Renal cortex interstitium (tissue), 11 donors: Measurements from ENCODE around the gene ROBO1. TPM values are rescaled to one million over a fixed set of nuclear protein-coding genes. Genes with fewer than 3 reads are reported as not detected.

Experiments
- DNase-seq, 11 donors: peaks; one replicate each; pipeline ENCODE4 v3.0.0-alpha.2; 2013; ENCODE audit warnings: low read depth in 9 of 11, low spot score in 4 of 11; ENCODE audit errors: extremely low read depth in 1 of 11
- polyA plus RNA-seq, 3 donors: library from polyadenylated mRNA; unstranded; fragments of 120-200 nt; gene quantifications; one replicate each; pipeline ENCODE4 v1.2.1, GENCODE V29; 2013; ENCODE audit not compliant: insufficient read length in 3 of 3

The ROBO1 gene
- polyA plus RNA-seq, 3 donors: 106 to 124 (median 118) TPM

DNA sequence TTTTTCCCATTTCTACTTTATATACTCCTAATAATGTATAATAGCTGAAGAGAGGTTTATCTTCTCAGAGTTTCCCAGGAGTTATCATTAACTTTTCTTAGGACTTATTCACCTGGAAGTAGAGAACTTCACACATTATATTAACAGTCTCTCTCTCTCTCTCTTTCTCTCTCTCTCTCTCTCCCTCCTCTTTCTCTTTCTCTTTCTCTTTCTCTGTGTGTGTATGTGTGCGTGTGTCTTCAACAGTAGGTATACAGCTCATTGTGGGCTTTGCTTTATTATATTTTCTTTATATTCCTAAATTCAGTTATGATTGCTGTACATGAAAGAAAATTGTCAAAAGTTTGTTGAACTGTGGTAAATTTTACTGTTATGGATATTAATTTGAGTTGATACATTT, 353.8 kb downstream of the ROBO1 start:
- DNase-seq: no peak

DNA sequence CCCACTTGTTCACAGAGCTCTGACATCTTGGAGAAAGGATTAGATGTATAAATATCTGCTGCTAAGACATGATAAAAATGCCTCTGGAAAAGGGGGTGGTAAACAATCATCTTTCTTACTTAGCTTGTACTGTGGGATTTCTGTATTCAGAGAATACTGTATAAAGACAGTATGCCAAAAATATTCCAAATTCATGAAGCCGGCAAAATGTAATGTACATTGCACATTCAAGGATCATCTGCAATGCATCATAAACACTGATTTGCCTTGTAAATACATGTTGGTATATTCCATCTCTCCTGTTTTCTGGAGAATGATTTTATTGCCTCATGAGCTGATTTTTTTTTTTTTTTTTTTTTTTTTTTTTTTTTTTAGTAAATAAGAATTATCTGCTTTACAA, 355.3 kb downstream of the ROBO1 start:
- no peak for DNase-seq

DNA sequence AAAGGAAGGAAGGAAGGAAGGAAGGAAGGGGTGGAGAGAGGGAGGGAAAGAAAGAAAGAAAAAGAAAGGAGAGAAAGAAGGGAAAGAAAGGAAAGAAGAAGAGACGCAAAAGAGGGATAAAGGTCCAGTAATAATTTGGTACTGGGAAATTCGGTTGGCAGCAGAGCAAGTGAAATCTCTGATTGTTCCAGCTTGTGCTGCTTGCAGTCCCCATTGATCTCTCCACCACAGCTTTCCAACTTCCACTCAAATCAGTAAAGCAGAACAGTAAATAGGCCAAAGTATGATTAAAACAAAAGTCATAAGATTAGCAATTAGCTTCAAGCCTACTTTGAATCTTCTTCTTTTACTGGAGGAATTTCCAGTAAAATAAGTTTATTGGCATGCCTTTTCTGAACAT, 357.2 kb downstream of the ROBO1 start:
- DNase-seq: no peak

DNA sequence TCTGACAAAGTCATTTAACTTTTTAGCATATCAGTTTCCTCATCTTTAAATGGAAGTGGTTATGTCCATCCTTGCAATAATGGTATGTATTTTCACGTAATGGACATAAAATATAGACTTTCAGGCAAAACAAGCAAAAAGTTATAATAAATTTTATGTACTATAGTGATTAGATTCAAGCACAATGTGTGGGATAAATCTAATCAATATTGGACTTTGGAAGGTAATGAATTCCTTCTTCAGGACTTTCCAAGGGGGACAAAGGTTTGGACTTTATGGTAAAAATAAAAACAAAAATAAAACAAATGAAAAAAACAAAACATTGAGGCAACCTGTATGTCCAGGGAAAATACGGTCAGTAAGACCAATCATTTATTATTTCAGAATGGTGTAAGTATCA, 357.7 kb downstream of the ROBO1 start:
- no peak for DNase-seq

DNA sequence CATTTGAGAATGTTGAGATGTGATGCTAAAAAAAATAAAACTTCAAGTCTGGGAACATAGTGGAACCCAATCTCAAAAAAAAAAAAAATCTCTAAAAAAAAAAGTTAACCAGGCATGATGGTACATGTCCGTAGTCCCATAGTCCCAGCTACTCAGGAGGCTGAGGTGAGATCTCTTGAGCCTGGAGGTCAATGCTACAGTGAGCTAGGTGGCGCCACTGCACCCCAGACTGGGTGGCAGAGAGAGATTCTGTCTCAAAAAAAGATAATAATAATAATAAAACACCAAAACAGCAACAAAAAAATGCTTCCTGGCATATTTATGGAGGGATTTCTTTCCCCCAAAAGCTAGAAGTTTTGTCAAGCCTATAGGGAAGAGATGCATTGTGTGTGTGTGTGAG, 361.6 kb downstream of the ROBO1 start:
- no peak for DNase-seq

DNA sequence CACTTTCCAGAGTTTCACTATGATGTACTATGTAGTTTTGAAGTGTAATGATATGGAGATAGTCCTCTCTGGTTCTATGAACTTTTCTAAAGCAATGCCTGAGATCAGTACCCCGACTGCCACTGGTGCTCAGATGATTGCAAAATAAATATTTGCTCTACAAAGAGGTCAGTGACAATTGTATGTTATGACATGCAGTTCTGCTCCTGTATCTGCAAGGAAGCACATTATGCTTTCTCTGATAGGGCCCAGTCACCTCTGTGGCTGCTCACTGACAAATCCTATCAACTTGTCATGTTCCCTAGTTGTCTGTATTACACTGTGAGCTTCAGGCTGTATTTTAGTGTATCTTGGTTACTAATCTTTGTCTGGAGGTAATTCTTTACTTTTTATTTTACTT, 362.6 kb downstream of the ROBO1 start:
- no peak for DNase-seq

DNA sequence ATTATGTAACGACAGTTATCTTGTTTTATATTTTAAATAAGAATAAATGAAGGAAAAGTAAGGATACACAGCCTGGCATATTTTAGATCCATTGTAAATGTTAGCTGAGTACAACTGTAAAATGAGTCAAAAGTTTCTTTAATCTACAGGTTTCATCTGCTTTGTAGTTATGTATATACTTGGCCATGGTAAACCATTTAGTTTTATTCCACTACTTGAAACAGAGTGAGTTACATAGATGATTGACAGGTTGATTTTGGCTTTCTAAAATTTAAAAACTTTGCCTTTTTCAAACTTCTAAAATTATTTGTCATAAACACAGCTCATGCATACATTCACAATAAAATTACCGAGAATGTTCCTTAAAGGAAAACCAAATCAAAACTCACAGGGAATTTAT, 371.2 kb downstream of the ROBO1 start:
- DNase-seq: no peak

DNA sequence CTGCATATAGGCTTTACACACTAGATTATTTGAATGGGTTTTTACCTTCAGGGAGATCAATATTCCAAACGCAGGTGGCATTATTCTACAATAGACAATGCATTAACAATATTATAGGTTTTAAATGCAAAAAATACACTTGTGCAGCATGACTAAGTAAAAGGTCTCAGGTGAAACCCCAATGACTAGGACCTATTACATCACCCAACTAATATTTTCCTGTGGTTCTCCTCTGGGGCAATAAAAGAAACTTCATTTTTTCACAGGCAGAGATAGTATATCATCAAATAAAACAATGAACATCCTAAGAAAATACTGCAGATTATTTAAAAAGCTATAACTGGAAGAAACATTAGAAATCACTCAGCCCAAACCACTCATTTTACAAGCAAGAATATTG, 375.3 kb downstream of the ROBO1 start:
- DNase-seq: no peak

DNA sequence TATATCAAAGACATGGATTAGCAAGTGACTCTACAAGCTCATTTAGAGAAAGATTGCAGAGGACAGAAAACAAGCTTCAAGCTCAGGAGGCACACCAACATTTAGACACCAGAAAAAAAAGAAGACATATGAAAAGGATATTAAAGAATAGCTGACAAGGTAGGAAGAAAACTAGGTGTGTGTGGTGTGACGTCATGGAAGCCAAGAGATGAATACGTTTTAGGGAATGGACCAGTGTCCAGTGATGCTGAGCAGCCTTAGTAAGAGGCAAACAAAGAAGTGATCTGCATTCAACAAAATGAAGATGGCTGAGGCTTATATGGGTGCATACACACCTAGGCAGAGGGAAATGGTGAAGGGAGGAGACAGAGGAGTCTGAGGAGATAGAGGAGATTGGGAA, 377.4 kb downstream of the ROBO1 start:
- DNase-seq: no peak

DNA sequence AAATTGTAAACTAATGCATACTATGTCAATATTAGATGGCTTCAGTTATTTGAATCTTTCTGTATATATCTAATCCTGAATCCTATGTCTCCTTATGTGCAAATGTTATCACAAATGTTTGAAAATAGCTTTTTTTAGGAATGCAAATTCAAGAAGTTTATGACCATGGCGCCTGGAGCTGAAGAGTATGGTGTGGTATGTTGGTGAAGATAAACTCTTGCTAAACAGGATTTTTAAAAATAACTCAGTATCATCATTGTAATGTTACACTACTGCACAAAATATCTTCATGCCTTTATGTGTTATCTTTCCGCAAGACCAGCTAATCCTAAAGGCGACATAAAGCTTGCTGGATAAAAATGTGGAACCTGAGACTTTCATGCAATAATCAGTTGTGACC, 382.6 kb downstream of the ROBO1 start:
- no peak for DNase-seq

DNA sequence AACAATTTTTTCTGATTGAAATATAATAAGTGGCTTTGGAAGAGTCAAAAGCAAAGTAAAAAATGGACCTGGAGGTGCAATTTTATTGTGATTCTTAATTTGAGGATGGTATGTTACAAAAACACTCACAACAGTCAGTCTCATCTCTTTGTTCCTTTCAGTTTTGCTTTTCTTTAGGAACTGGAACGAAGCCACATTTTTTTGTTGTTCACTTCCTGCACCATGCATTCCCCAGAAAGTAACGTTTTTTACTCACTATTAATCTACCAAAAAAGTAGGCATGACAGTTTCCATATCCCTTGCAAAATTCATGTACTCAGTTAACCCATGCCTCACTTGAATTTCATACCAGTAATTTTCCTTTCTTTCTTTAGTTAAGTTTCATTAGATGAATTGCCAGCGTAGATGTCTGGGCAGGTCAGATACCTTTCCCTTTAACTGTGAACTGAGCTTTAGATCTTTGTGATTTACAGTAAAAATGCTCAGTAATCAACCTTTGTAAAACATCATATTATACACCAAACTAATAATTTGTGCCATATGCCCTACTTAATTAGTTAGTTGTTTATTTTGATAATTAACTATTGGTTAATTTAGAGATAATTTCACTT, 384.3 kb downstream of the ROBO1 start:
- DNase-seq: peak in 2 of 11 donors; percentile 5 to 7

DNA sequence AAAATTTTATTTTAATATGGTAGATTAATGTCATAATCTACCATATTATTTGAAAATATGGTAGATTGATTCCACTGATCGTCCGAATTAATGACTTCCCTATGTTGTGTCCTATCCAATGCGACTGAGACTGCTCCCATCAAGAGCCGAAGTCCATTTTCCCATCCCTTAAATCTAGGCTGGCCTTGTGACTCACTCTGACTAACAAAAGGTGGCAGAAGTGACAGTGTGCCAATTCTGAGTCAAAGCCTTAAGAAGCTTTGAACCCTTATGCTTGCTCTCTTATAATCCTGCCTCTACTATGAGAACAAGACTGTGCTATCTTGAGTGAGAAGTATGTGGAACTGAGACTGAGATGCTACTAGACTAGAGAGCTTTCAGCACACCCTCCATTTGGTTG, 387.2 kb downstream of the ROBO1 start:
- DNase-seq: no peak

DNA sequence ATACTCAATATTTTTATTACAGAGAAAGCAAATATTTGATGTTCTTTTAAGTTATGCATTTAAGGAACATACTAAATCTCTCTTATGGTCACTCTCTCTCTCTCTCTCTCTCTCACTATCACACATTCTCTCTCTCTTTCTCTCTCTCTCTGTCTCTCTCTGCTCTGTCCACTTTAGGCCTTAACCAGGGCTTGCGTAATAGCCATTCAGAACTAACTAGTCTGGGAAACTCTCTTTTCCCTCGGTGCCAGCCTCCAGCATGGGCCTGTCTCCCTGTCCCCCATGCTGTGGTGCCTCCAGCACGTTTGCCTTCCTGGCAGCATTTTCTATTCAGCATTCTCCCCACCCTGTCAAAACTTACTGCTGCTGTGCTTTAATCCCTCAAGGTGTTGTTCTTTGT, 389.7 kb downstream of the ROBO1 start:
- DNase-seq: no peak

DNA sequence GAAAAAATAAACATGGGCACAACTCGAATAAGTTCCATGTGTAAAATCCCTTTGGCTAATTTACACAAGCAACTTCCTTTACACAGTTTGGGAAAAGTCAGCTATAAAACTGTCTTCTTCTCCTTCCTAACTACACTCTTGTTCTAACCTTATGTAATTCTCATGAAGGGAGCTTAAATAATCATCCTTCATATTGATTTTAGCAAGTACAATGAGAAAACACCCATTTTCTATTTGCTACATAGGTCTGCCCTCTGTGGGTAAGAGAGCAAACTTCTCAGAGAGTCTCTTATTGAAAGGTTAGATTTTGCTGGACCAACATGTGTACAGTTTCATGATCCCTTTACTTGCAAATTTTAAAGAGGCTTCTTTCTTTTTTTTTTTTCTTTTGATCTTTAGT, 398.5 kb downstream of the ROBO1 start:
- DNase-seq: peak in 3 of 11 donors; percentile 6 to 14 (median 9)

DNA sequence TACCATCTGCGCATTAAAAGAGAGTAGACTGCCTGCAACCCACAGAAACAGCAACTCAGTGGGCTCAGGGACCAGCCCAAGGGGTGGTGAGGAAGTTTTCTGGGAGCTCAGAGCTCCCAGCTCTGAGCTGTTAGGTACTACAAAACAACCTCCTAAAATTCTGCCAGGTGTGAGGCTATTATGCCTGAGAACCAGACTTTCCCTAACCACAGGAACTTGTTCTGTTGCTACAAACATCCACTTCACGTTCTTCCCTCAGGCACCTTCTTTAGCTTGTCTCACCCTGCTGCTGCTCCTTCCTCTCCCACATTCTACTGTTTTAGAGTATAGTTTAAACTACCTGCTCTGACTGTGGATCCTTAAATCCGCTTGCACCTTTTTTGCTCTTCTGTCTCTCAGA, 399.4 kb downstream of the ROBO1 start:
- DNase-seq: peak in 1 of 11 donors; percentile 2

DNA sequence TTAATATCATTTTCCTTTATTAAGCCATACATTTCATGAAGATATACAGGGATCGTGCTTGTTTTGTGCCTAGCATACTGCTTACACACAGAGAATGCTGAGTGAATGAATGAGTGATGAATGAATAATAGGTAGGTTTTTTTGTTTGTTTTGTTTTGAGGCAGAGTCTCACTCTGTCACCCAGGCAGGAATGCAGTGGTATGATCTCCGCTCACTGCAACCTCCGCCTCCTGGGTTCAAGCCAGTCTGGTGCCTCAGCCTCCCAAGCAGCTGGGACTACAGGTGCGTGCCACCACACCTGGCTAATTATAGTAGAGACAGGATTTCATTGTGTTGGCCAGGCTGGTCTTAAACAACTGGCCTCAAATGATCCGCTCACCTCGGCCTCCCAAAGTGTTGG, 400.0 kb downstream of the ROBO1 start:
- DNase-seq: no peak

DNA sequence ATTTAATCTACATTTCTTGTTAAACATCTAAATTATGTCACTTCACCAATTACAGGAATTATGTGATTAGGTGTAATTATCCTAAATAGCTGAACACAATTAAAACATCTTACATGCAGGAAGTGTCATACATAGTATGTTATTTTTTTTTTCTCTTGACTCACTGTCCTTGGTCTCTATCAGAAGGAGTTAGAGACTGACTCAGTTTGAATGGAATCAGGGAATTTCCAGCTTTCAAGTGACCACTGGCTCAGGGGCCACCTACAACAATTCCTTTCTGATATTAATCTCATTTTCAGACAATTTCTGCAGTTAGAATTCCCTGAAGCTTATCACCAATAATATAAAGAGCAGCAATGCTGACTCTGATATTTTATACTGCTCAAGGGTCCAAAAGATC, 400.7 kb downstream of the ROBO1 start:
- no peak for DNase-seq

DNA sequence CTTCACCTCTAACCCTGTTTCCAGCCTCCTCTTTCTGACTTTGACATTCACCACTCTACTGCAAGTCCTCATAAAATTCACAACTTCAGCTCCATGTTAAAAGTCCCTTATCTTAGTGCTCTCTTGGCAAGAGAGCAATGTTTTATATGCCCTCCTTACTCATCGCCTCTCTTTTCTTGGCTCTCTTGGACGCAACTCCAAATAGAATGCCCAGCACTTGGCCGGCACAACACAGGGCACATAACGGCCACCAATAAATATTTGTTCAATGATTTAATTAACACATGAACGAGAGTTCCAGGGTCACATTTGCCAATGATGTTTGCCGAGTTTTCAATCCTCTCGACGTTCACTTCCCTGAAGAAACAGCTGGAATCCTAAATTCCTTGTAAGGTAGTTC, 401.4 kb downstream of the ROBO1 start:
- no peak for DNase-seq

DNA sequence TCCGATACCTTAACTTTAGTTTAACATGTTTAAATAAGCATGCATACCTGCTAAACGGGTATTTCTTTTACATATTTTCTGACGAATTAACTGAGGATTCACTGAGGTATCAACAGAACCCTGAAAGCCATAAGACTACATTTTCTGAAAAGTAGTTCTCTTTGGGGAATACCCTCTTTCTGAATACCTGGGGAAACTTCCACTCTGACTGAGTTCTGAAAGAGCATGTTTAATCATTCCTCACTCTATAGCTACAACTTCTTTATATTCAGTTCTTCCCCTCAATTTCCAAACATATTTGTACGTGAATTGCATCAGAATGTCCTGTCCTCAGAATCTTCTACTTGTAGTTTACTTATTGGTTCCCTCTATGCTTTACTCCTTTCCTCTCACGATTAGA, 403.0 kb downstream of the ROBO1 start:
- DNase-seq: no peak

DNA sequence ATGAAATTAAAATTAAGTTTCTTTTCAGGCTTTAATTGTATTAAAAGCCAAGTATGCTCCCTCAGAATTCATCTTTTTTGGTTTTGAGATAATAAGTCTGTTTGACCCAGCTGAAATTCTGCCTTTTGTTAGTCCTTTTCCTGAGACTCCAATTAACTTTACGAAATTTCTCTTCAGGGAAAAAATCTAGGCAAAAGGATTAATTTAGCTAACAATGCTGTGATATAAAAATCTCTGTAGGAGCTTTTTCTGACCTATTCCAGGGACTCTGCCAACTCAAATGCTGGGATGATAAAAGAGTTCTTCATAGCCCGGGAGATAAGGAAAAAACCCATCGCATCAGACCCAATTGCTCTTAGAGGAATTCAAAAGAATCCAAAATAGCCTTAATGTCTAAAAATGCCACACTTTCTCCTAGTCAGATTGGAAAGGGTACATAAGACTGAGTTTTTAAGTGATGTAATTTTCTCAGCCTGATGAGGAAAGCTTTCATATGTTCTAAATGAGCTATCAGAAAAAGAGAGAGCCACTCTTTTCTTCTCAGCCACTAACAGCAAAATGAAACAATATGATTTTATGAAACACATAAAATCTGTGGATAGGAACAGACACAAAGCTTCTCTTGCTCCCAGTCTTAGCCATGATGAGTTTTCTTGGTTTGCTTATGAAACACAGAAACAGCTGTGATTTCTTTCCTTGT, 405.1 kb downstream of the ROBO1 start:
- no peak for DNase-seq

DNA sequence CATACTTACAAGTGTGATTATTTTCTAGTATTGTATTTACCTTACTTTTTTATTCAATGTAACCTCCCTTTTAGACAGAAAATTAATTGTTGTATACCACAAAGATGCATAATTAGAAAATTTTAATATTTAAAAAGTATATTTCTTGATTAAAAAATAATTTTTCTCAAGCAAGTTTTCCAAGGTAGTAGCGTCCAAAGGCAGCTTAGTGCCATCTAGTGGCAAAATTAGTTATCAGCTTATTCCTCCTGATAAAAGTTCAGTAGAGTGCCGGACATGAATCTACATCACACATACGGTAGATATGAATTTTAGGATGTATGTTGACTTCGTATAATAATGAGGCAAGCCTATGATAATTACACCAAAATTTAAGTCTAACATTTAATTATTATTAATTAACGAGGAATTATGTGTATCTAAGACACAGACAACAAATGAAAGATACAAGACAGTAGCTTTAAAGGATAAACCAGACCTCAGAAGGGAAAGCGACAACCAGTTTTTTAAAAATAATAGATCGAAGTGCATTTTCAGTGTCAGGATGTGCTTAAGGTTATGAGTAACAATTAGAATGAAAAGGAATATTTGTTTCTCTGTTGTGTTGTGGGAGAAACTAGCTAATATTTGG, 405.9 kb downstream of the ROBO1 start:
- DNase-seq: peak in 6 of 11 donors; percentile 13 to 47 (median 22)
